Measurements from ENCODE around the gene OMD. TPM values are rescaled to one million over a fixed set of nuclear protein-coding genes. Genes with fewer than 3 reads are reported as not detected.

Gene OMD
- total and polyA plus RNA-seq, 2 of the 8 experiments (the other 6 are each of a cell fraction or from before 2014, with no cell fraction given) = not detected

GRCh38 chr9:92380603-92381002 lies 43.7 kb downstream of the OMD start (continued):
- TF ChIP-seq CHD7 (IDR thresholded peaks at IDR 0.05; ENCODE audit: insufficient replicate concordance, low read length) = no peak
- no peak for TF ChIP-seq RBBP5 (IDR thresholded peaks at IDR 0.05; ENCODE audit: borderline replicate concordance, low read depth, low read length)
- no peak for TF ChIP-seq KDM5A (IDR thresholded peaks at IDR 0.05; ENCODE audit: low read length)
- TF ChIP-seq POLR2A (IDR thresholded peaks at IDR 0.05; ENCODE audit: control extremely low read depth in 1 of 2, low read depth in 2 of 2, low read length in 2 of 2) = no peak
- no peak for TF ChIP-seq RNF2 (IDR thresholded peaks at IDR 0.05; ENCODE audit: borderline replicate concordance, low read depth, low read length, missing control alignments, poor library complexity, severe bottlenecking)
- no peak for TF ChIP-seq SRF (IDR thresholded peaks at IDR 0.05; ENCODE audit: low read depth, low read length)
- TF ChIP-seq CEBPB (IDR thresholded peaks at IDR 0.05; ENCODE audit: low read depth, low read length) = no peak
- TF ChIP-seq CBX8 (IDR thresholded peaks at IDR 0.05; ENCODE audit: borderline replicate concordance, low read depth, low read length) = no peak
- no peak for TF ChIP-seq TAF7 (optimal IDR thresholded peaks at IDR 0.05; ENCODE audit: borderline replicate concordance, low read depth, low read length)

Measured in H1 (cell line).